ENCODE measurements around the gene C4BPB.

Gene C4BPB

DNA sequence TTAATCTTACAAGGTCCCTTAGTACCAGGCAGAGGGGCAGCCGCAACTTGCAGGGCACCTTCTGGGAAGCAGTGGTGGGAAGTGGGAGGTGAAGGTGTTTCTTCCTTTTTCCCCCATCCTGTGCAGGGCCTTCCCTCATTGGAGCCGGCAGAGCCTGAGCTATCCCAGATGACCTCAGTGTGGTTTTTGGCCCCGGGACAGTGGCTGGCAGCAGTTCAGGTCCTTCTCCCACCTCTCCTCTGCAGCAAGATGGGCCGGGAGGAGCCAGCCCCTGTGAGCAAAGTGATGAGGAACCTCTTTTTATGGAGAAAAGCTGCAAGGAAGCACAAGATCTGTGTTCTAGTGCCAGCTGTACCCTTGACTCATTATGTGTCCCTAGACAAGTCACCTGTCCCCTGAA, 28.8 kb upstream of the C4BPB start:
- Histone ChIP-seq H3K27ac (ENCODE audit: insufficient read depth in 1 of 2, low read depth in 1 of 2, low read length in 2 of 2, poor library complexity in 1 of 2, severe bottlenecking in 2 of 2) (no peak overlapping the region), H3K36me3 (ENCODE audit: control insufficient read depth in 4 of 4, insufficient read depth in 4 of 4, low read length in 3 of 4) (peaks cover 2 to 28% (median 4%) of the 10 kb centered on the region in 4 experiments), H3K9me3 (ENCODE audit: control extremely low read depth in 1 of 5, control insufficient read depth in 4 of 5, insufficient read depth in 2 of 5, low read depth in 1 of 5, low read length in 4 of 5) (no peaks in the 10 kb centered on the region), H3K4me1 (ENCODE audit: control extremely low read depth in 1 of 4, control insufficient read depth in 4 of 4, insufficient read depth in 4 of 4, low read length in 3 of 4) (peaks cover 17 to 33% (median 22%) of the 10 kb centered on the region in 4 experiments), H3K4me3 (ENCODE audit: control insufficient read depth in 1 of 7, extremely low read depth in 1 of 7, insufficient read depth in 4 of 7, low read depth in 2 of 7, low read length in 6 of 7) (no peak overlapping the region), H3K27me3 (replicated peaks in 2 of 5; ENCODE audit: control insufficient read depth in 4 of 5, insufficient read depth in 5 of 5, low read length in 4 of 5) (no peaks in the 10 kb centered on the region)
- POLR2A ChIA-PET: interaction anchor here (0.6 kb wide), 1 partner anchor 42 kb away, joined by 5 read pairs; no protein-coding TSS in a partner anchor
- 65% methylated on average over 2 of the region's 4 CpGs for WGBS (ENCODE audit: insufficient coverage)
- CTCF ChIA-PET: interaction anchor here (1.0 to 3.1 kb wide), 7 partner anchors 10 to 22 kb away, joined by 3 to 20 read pairs (median 3); no protein-coding TSS in a partner anchor
- DNase-seq: no peak

DNA sequence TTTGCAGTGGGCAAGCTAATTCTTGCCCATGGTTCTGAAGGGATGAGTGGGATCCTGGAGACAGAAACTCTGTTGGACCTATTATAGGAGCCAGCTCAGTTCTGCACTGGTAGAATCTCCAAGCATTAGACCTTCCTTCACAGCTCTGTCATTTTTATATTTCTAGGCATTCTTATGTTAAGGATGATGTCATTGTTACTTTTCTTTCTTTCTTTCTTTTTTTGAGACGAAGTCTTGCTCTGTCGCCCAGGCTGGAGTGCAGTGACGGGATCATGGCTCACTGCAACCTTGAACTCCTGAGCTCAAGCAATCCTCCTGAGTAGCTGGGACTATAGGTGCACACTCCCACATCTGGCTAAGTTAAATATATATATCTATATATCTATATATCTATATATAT, 28.1 kb upstream of the C4BPB start:
- ChIA-PET CTCF (interaction anchor here (0.9 to 3.1 kb wide), 7 partner anchors 9 to 344 kb away, joined by 3 to 20 read pairs (median 3); no protein-coding TSS in a partner anchor), POLR2A (no interaction called here)
- DNase-seq: no peak
- no CpG with 5 or more reads among the region's 3 CpGs for WGBS (ENCODE audit: insufficient coverage)
- Histone ChIP-seq H3K4me3 (ENCODE audit: control insufficient read depth in 1 of 7, extremely low read depth in 1 of 7, insufficient read depth in 4 of 7, low read depth in 2 of 7, low read length in 6 of 7) (no peak overlapping the region), H3K27me3 (replicated peaks in 2 of 5; ENCODE audit: control insufficient read depth in 4 of 5, insufficient read depth in 5 of 5, low read length in 4 of 5) (no peaks in the 10 kb centered on the region), H3K9me3 (ENCODE audit: control extremely low read depth in 1 of 5, control insufficient read depth in 4 of 5, insufficient read depth in 2 of 5, low read depth in 1 of 5, low read length in 4 of 5) (no peaks in the 10 kb centered on the region), H3K4me1 (ENCODE audit: control extremely low read depth in 1 of 4, control insufficient read depth in 4 of 4, insufficient read depth in 4 of 4, low read length in 3 of 4) (peaks cover 15 to 31% (median 19%) of the 10 kb centered on the region in 4 experiments), H3K27ac (ENCODE audit: insufficient read depth in 1 of 2, low read depth in 1 of 2, low read length in 2 of 2, poor library complexity in 1 of 2, severe bottlenecking in 2 of 2) (no peak overlapping the region), H3K36me3 (ENCODE audit: control insufficient read depth in 4 of 4, insufficient read depth in 4 of 4, low read length in 3 of 4) (peaks cover 3 to 34% (median 5%) of the 10 kb centered on the region in 4 experiments)

DNA sequence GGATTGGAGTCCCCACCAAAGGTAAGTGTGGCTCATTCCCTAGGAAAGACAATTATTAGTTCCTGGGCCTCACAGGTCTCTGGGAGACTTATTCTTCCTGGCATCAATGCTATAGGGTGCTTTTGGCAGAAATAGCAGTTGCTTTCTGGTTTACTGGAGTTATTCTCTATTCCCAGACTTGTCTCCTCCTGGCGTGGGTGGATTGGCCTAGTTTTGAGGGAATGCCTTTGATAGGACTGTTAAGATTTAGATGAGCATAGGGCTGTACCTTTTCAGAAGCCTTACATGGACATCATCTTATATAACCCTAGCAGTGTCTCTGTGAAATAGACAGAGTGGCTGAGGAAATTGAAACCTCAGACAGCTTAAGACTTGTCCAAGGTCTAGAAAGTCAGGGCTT, 26.6 kb upstream of the C4BPB start:
- Histone ChIP-seq H3K27ac (ENCODE audit: insufficient read depth in 1 of 2, low read depth in 1 of 2, low read length in 2 of 2, poor library complexity in 1 of 2, severe bottlenecking in 2 of 2) (no peak overlapping the region), H3K4me1 (ENCODE audit: control extremely low read depth in 1 of 4, control insufficient read depth in 4 of 4, insufficient read depth in 4 of 4, low read length in 3 of 4) (peaks cover 15 to 32% (median 19%) of the 10 kb centered on the region in 4 experiments), H3K36me3 (ENCODE audit: control insufficient read depth in 4 of 4, insufficient read depth in 4 of 4, low read length in 3 of 4) (peaks cover 3 to 39% (median 5%) of the 10 kb centered on the region in 4 experiments), H3K27me3 (replicated peaks in 2 of 5; ENCODE audit: control insufficient read depth in 4 of 5, insufficient read depth in 5 of 5, low read length in 4 of 5) (no peaks in the 10 kb centered on the region), H3K9me3 (ENCODE audit: control extremely low read depth in 1 of 5, control insufficient read depth in 4 of 5, insufficient read depth in 2 of 5, low read depth in 1 of 5, low read length in 4 of 5) (no peaks in the 10 kb centered on the region), H3K4me3 (ENCODE audit: control insufficient read depth in 1 of 7, extremely low read depth in 1 of 7, insufficient read depth in 4 of 7, low read depth in 2 of 7, low read length in 6 of 7) (no peak overlapping the region)
- CTCF ChIA-PET: interaction anchor here (1.0 to 2.0 kb wide), 3 partner anchors 9 to 12 kb away, joined by 3 to 8 read pairs (median 3); partner anchors contain the start of gene PFKFB2
- WGBS (ENCODE audit: insufficient coverage): no CpG with 5 or more reads among the region's 1 CpG
- POLR2A ChIA-PET: no interaction called here
- DNase-seq: no peak

DNA sequence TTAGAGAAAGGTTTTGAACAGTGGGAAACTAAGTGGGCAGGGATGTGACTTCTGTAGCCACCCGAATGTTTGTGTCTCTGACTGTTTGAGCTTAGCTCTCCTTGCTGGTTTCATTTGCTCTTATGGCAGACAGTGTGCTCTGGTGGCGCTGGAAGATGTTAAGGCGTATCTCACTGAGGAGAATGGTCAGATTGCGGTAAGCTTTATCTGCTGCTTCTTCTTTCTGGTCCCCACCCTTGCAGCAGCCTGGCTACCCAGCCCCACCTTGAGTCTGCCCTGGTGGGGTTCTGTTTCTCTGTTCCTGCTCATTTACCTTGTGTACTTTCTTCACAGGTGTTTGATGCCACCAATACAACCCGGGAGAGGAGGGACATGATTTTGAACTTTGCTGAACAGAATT, 25.6 kb upstream of the C4BPB start:
- H3K4me1 ChIP-seq (ENCODE audit: control extremely low read depth in 1 of 4, control insufficient read depth in 4 of 4, insufficient read depth in 4 of 4, low read length in 3 of 4): peaks cover 11 to 35% (median 21%) of the 10 kb centered on the region in 4 experiments
- POLR2A ChIA-PET: no interaction called here
- H3K27me3 ChIP-seq (replicated peaks in 2 of 5; ENCODE audit: control insufficient read depth in 4 of 5, insufficient read depth in 5 of 5, low read length in 4 of 5): no peaks in the 10 kb centered on the region
- peaks cover 3 to 39% (median 6%) of the 10 kb centered on the region in 4 experiments for H3K36me3 ChIP-seq (ENCODE audit: control insufficient read depth in 4 of 4, insufficient read depth in 4 of 4, low read length in 3 of 4)
- CTCF ChIA-PET: no interaction called here
- H3K4me3 ChIP-seq (ENCODE audit: control insufficient read depth in 1 of 7, extremely low read depth in 1 of 7, insufficient read depth in 4 of 7, low read depth in 2 of 7, low read length in 6 of 7): no peak overlapping the region
- WGBS (ENCODE audit: insufficient coverage): 98% methylated on average over 5 of the region's 5 CpGs
- DNase-seq: no peak
- no peak overlapping the region for H3K27ac ChIP-seq (ENCODE audit: insufficient read depth in 1 of 2, low read depth in 1 of 2, low read length in 2 of 2, poor library complexity in 1 of 2, severe bottlenecking in 2 of 2)
- no peaks in the 10 kb centered on the region for H3K9me3 ChIP-seq (ENCODE audit: control extremely low read depth in 1 of 5, control insufficient read depth in 4 of 5, insufficient read depth in 2 of 5, low read depth in 1 of 5, low read length in 4 of 5)

DNA sequence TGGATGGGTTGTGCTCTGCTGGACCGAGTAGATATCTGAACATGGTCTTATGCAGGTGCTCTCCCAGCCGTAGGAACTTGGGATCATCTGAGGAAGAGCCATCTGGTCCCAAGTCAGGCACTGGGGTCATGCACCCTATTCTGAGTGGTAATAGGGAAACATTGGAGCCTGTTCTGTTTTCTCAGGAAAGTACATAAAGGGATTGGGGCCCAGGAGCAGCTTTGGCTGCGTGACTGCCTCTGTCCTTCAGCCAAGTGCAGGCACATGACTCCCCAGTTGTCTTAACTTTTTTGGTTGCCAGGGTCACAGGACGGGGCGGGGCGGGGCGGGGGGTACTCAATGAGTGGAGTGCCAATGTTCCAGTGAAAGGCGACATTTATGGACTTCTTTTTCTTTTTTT, 24.1 kb upstream of the C4BPB start:
- POLR2A ChIA-PET: no interaction called here
- Histone ChIP-seq H3K9me3 (ENCODE audit: control extremely low read depth in 1 of 5, control insufficient read depth in 4 of 5, insufficient read depth in 2 of 5, low read depth in 1 of 5, low read length in 4 of 5) (no peaks in the 10 kb centered on the region), H3K36me3 (ENCODE audit: control insufficient read depth in 4 of 4, insufficient read depth in 4 of 4, low read length in 3 of 4) (peaks cover 3 to 40% (median 6%) of the 10 kb centered on the region in 4 experiments), H3K27ac (ENCODE audit: insufficient read depth in 1 of 2, low read depth in 1 of 2, low read length in 2 of 2, poor library complexity in 1 of 2, severe bottlenecking in 2 of 2) (no peak overlapping the region), H3K27me3 (replicated peaks in 2 of 5; ENCODE audit: control insufficient read depth in 4 of 5, insufficient read depth in 5 of 5, low read length in 4 of 5) (no peaks in the 10 kb centered on the region), H3K4me3 (ENCODE audit: control insufficient read depth in 1 of 7, extremely low read depth in 1 of 7, insufficient read depth in 4 of 7, low read depth in 2 of 7, low read length in 6 of 7) (no peak overlapping the region), H3K4me1 (ENCODE audit: control extremely low read depth in 1 of 4, control insufficient read depth in 4 of 4, insufficient read depth in 4 of 4, low read length in 3 of 4) (peaks cover 3 to 25% (median 14%) of the 10 kb centered on the region in 4 experiments)
- no peak for DNase-seq
- 100% methylated on average over 7 of the region's 8 CpGs for WGBS (ENCODE audit: insufficient coverage)
- CTCF ChIA-PET: no interaction called here

DNA sequence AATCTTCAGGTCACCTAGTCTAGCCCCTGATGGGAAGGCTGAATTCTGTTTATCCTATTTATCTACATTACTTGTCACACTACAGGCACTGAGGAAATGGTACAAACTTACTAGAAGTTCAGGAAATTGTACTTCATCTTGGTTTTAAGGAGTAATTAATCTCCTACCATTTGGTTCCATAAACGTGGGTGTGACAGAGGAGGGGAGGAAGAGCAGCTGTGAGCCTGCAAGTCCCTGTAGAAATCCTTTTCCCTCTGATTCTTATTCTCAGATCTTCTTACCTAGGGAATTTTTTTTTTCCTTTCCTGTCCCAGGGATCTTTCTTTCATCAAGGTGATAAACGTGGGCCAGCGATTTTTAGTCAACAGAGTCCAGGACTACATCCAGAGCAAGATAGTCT, 21.5 kb upstream of the C4BPB start:
- Histone ChIP-seq H3K9me3 (ENCODE audit: control extremely low read depth in 1 of 5, control insufficient read depth in 4 of 5, insufficient read depth in 2 of 5, low read depth in 1 of 5, low read length in 4 of 5) (no peaks in the 10 kb centered on the region), H3K27me3 (replicated peaks in 2 of 5; ENCODE audit: control insufficient read depth in 4 of 5, insufficient read depth in 5 of 5, low read length in 4 of 5) (no peaks in the 10 kb centered on the region), H3K27ac (ENCODE audit: insufficient read depth in 1 of 2, low read depth in 1 of 2, low read length in 2 of 2, poor library complexity in 1 of 2, severe bottlenecking in 2 of 2) (no peak overlapping the region), H3K4me3 (ENCODE audit: control insufficient read depth in 1 of 7, extremely low read depth in 1 of 7, insufficient read depth in 4 of 7, low read depth in 2 of 7, low read length in 6 of 7) (no peak overlapping the region), H3K36me3 (ENCODE audit: control insufficient read depth in 4 of 4, insufficient read depth in 4 of 4, low read length in 3 of 4) (peaks cover 3 to 36% (median 4%) of the 10 kb centered on the region in 4 experiments), H3K4me1 (ENCODE audit: control extremely low read depth in 1 of 4, control insufficient read depth in 4 of 4, insufficient read depth in 4 of 4, low read length in 3 of 4) (peaks cover 20 to 41% (median 34%) of the 10 kb centered on the region in 4 experiments)
- CTCF ChIA-PET: interaction anchor here (0.6 to 1.7 kb wide), 4 partner anchors 9 to 53 kb away, joined by 3 to 8 read pairs (median 5); no protein-coding TSS in a partner anchor
- POLR2A ChIA-PET: no interaction called here
- no peak for DNase-seq
- 13% methylated on average over 1 of the region's 3 CpGs for WGBS (ENCODE audit: insufficient coverage)

DNA sequence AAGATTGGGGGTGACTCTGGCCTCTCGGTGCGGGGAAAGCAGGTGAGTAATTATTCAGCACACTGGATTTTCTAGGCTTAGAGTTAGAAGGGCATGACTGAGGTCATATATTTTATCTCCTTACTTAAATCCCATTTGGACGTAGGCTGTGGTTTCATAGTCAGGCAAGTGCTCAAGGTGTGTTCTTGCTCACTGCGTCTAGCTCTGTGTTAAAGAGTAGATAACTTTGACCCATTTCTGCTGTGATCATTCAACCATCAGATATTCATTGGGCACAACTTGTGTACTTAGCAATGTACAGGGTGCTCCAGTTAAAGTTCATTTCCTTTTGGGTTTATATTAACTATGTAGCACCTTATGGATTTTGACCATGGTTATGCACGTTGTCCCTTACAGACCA, 21.0 kb upstream of the C4BPB start:
- whole genome bisulfite sequencing (ENCODE audit: insufficient coverage): 100% methylated on average over 3 of the region's 5 CpGs
- Histone ChIP-seq H3K9me3 (ENCODE audit: control extremely low read depth in 1 of 5, control insufficient read depth in 4 of 5, insufficient read depth in 2 of 5, low read depth in 1 of 5, low read length in 4 of 5) (no peaks in the 10 kb centered on the region), H3K27ac (ENCODE audit: insufficient read depth in 1 of 2, low read depth in 1 of 2, low read length in 2 of 2, poor library complexity in 1 of 2, severe bottlenecking in 2 of 2) (no peak overlapping the region), H3K4me3 (ENCODE audit: control insufficient read depth in 1 of 7, extremely low read depth in 1 of 7, insufficient read depth in 4 of 7, low read depth in 2 of 7, low read length in 6 of 7) (no peak overlapping the region), H3K36me3 (ENCODE audit: control insufficient read depth in 4 of 4, insufficient read depth in 4 of 4, low read length in 3 of 4) (peaks cover 3 to 31% (median 4%) of the 10 kb centered on the region in 4 experiments), H3K27me3 (replicated peaks in 2 of 5; ENCODE audit: control insufficient read depth in 4 of 5, insufficient read depth in 5 of 5, low read length in 4 of 5) (no peaks in the 10 kb centered on the region), H3K4me1 (ENCODE audit: control extremely low read depth in 1 of 4, control insufficient read depth in 4 of 4, insufficient read depth in 4 of 4, low read length in 3 of 4) (peaks cover 20 to 46% (median 39%) of the 10 kb centered on the region in 4 experiments)
- CTCF ChIA-PET: interaction anchor here (1.1 to 1.7 kb wide), 4 partner anchors 10 to 20 kb away, joined by 3 to 8 read pairs (median 4); no protein-coding TSS in a partner anchor
- POLR2A ChIA-PET: no interaction called here
- DNase-seq: no peak

Measured in common myeloid progenitor, CD34-positive (primary cell).